Skeletal muscle satellite cell (primary cell): ENCODE measurements around the gene APBB1IP.
"Not testable (repeated sequence)": the region's sequence is repeated elsewhere in the genome, so short reads cannot be mapped to it uniquely, and the experiment has no call there.

Experiments used
- H3K27me3 ChIP-seq: 2 replicates; pipeline ENCODE4 v1.7.0; 2013; ENCODE audit warnings: low read length; ENCODE audit not compliant: control insufficient read depth, insufficient read depth
- H3K36me3 ChIP-seq: 2 replicates; pipeline ENCODE4 v1.7.0; 2013; ENCODE audit warnings: mild to moderate bottlenecking, control low read depth, low read length; ENCODE audit not compliant: insufficient read depth
- H3K4me1 ChIP-seq: 2 replicates; pipeline ENCODE4 v1.7.0; 2013; ENCODE audit warnings: low read length; ENCODE audit not compliant: control insufficient read depth, insufficient read depth
- H3K4me2 ChIP-seq: 2 replicates; pipeline ENCODE4 v1.7.0; 2013; ENCODE audit warnings: mild to moderate bottlenecking, low read length
- H3K4me3 ChIP-seq: 2 replicates; pipeline ENCODE4 v1.7.0; 2013; ENCODE audit warnings: low read length
- H3K9ac ChIP-seq: 2 replicates; pipeline ENCODE4 v1.7.0; 2013; ENCODE audit warnings: mild to moderate bottlenecking, low read depth, low read length, moderate library complexity
- H3K9me3 ChIP-seq: replicated peaks from 2 replicates; pipeline ENCODE4 v1.7.0; 2013; ENCODE audit warnings: mild to moderate bottlenecking, control low read depth, low read length

APBB1IP gene

GRCh38 chr10:26573674-26574073, 135.5 kb downstream of the APBB1IP start:
- H3K4me3 ChIP-seq: no peak overlapping the region
- no peak overlapping the region for H3K4me2 ChIP-seq
- no peaks in the 10 kb centered on the region for H3K9me3 ChIP-seq
- H3K4me1 ChIP-seq: no peaks in the 10 kb centered on the region
- no peak overlapping the region for H3K9ac ChIP-seq
- H3K27me3 ChIP-seq: no peaks in the 10 kb centered on the region
- H3K36me3 ChIP-seq: no peaks in the 10 kb centered on the region

- no peaks in the 10 kb centered on the region for H3K27me3 ChIP-seq
- H3K4me3 ChIP-seq: no peak overlapping the region
- no peak overlapping the region for H3K4me2 ChIP-seq
- no peaks in the 10 kb centered on the region for H3K9me3 ChIP-seq
- H3K4me1 ChIP-seq: no peaks in the 10 kb centered on the region
- H3K36me3 ChIP-seq: no peaks in the 10 kb centered on the region
- no peak overlapping the region for H3K9ac ChIP-seq
Measured at GRCh38 chr10:26574783-26575182, 136.6 kb downstream of the APBB1IP start.

GRCh38 chr10:26578371-26578770, 140.2 kb downstream of the APBB1IP start:
- H3K36me3 ChIP-seq, H3K9me3 ChIP-seq, H3K4me1 ChIP-seq, H3K27me3 ChIP-seq, H3K4me2 ChIP-seq, H3K4me3 ChIP-seq, H3K9ac ChIP-seq: not testable (repeated sequence)

GRCh38 chr10:26579256-26580063, 141.3 kb downstream of the APBB1IP start:
- Histone ChIP-seq H3K4me3 (no peak overlapping the region), H3K36me3 (no peaks in the 10 kb centered on the region), H3K4me1 (no peaks in the 10 kb centered on the region), H3K4me2 (no peak overlapping the region), H3K9me3 (no peaks in the 10 kb centered on the region), H3K9ac (no peak overlapping the region), H3K27me3 (no peaks in the 10 kb centered on the region)

- no peaks in the 10 kb centered on the region for H3K27me3 ChIP-seq
- H3K4me2 ChIP-seq: no peak overlapping the region
- no peaks in the 10 kb centered on the region for H3K9me3 ChIP-seq
- H3K9ac ChIP-seq: no peak overlapping the region
- no peak overlapping the region for H3K4me3 ChIP-seq
- no peaks in the 10 kb centered on the region for H3K36me3 ChIP-seq
- H3K4me1 ChIP-seq: no peaks in the 10 kb centered on the region
Measured at GRCh38 chr10:26586211-26586610, 148.1 kb downstream of the APBB1IP start.

- Histone ChIP-seq H3K4me1 (no peaks in the 10 kb centered on the region), H3K9me3 (no peaks in the 10 kb centered on the region), H3K36me3 (no peaks in the 10 kb centered on the region), H3K9ac (no peak overlapping the region), H3K4me3 (no peak overlapping the region), H3K4me2 (no peak overlapping the region), H3K27me3 (no peaks in the 10 kb centered on the region)
Measured at GRCh38 chr10:26588611-26589010, 150.5 kb downstream of the APBB1IP start.

- not testable (repeated sequence) for H3K4me1 ChIP-seq, H3K9me3 ChIP-seq, H3K9ac ChIP-seq
Measured at GRCh38 chr10:26589813-26590212, 151.7 kb downstream of the APBB1IP start.

GRCh38 chr10:26593896-26594295, 155.8 kb downstream of the APBB1IP start:
- no peaks in the 10 kb centered on the region for H3K36me3 ChIP-seq
- no peak overlapping the region for H3K9ac ChIP-seq
- H3K4me2 ChIP-seq: no peak overlapping the region

More at GRCh38 chr10:26589813-26590212, 151.7 kb downstream of the APBB1IP start:
- H3K27me3 ChIP-seq, H3K4me2 ChIP-seq, H3K4me3 ChIP-seq, H3K36me3 ChIP-seq: not testable (repeated sequence)

GRCh38 chr10:26603283-26603682, 165.1 kb downstream of the APBB1IP start:
- not testable (repeated sequence) for H3K4me2 ChIP-seq, H3K9ac ChIP-seq, H3K4me3 ChIP-seq, H3K4me1 ChIP-seq, H3K36me3 ChIP-seq, H3K9me3 ChIP-seq, H3K27me3 ChIP-seq

More at GRCh38 chr10:26593896-26594295, 155.8 kb downstream of the APBB1IP start:
- H3K27me3 ChIP-seq: no peaks in the 10 kb centered on the region
- H3K9me3 ChIP-seq: no peaks in the 10 kb centered on the region
- no peaks in the 10 kb centered on the region for H3K4me1 ChIP-seq
- H3K4me3 ChIP-seq: no peak overlapping the region

- H3K9me3 ChIP-seq, H3K36me3 ChIP-seq, H3K27me3 ChIP-seq, H3K4me2 ChIP-seq, H3K4me1 ChIP-seq, H3K9ac ChIP-seq, H3K4me3 ChIP-seq: not testable (repeated sequence)
Measured at GRCh38 chr10:26604320-26605093, 166.4 kb downstream of the APBB1IP start.

GRCh38 chr10:26606389-26606877, 168.3 kb downstream of the APBB1IP start:
- H3K4me3 ChIP-seq, H3K9ac ChIP-seq, H3K36me3 ChIP-seq, H3K9me3 ChIP-seq, H3K4me1 ChIP-seq, H3K4me2 ChIP-seq, H3K27me3 ChIP-seq: not testable (repeated sequence)
